CD4-positive, alpha-beta memory T cell (primary cell): Measurements from ENCODE around the gene NELL1. TPM values are rescaled to one million over a fixed set of nuclear protein-coding genes. Genes with fewer than 3 reads are reported as not detected.

Source experiments
- CTCF ChIA-PET: fragments of 350-600 bp; sonication (Branson Sonifier 250); formaldehyde crosslinking; loops from one replicate; lab custom pipeline; 2021; ENCODE audit warnings: inconsistent platforms; ENCODE audit not compliant: partially characterized antibody; lab: Charles Lee
- POLR2A ChIA-PET: fragments of 350-600 bp; sonication (Branson Sonifier 250); formaldehyde crosslinking; loops from one replicate; lab custom pipeline; 2021; ENCODE audit not compliant: partially characterized antibody; lab: Charles Lee
- DNase-seq, 5 donors: peaks; one replicate each; pipeline versions ENCODE4 v3.0.0 to v3.0.0-alpha.2; 2020 to 2022; ENCODE audit warnings: mixed read lengths in 1 of 5
- H3K27ac ChIP-seq: one replicate; pipeline ENCODE4 v1.7.0; 2013; ENCODE audit warnings: low read depth, low read length
- H3K27me3 ChIP-seq: 2 replicates; pipeline ENCODE4 v1.7.0; 2013; ENCODE audit warnings: mild to moderate bottlenecking, low read length, moderate library complexity; ENCODE audit not compliant: insufficient read depth
- H3K36me3 ChIP-seq: 2 replicates; pipeline ENCODE4 v1.7.0; 2013; ENCODE audit warnings: mild to moderate bottlenecking, low read length, moderate library complexity; ENCODE audit not compliant: insufficient read depth
- H3K4me1 ChIP-seq: 2 replicates; pipeline ENCODE4 v1.7.0; 2013; ENCODE audit warnings: mild to moderate bottlenecking, low read length, moderate library complexity; ENCODE audit not compliant: insufficient read depth
- H3K4me3 ChIP-seq, 2 donors: one replicate each; pipeline ENCODE4 v1.7.0; 2013; ENCODE audit warnings: low read length in 2 of 2, mild to moderate bottlenecking in 1 of 2
- H3K9me3 ChIP-seq, 2 donors: one replicate each; pipeline ENCODE4 v1.7.0; 2013; ENCODE audit warnings: low read length in 2 of 2, control low read depth in 1 of 2; ENCODE audit not compliant: control insufficient read depth in 1 of 2
- H3K27ac Mint-ChIP-seq, 7 donors: one replicate each; pipeline ENCODE4 v1.8.0; 2020 to 2021; ENCODE audit warnings: mixed read lengths in 7 of 7, mild to moderate bottlenecking in 6 of 7, inconsistent platforms in 3 of 7, moderate library complexity in 3 of 7
- H3K27me3 Mint-ChIP-seq, 2 donors: one replicate each; pipeline ENCODE4 v1.8.0; 2020 to 2021; ENCODE audit warnings: mixed read lengths in 2 of 2
- H3K36me3 Mint-ChIP-seq, 2 donors: one replicate each; pipeline ENCODE4 v1.8.0; 2020 to 2021; ENCODE audit warnings: mixed read lengths in 2 of 2, inconsistent platforms in 1 of 2, mild to moderate bottlenecking in 1 of 2
- H3K4me1 Mint-ChIP-seq, 4 donors: one replicate each; pipeline ENCODE4 v1.8.0; 2020 to 2021; ENCODE audit warnings: mixed read lengths in 4 of 4, mild to moderate bottlenecking in 1 of 4
- H3K4me3 Mint-ChIP-seq, 8 donors: one replicate each; pipeline ENCODE4 v1.8.0; 2020 to 2021; ENCODE audit warnings: mixed read lengths in 8 of 8, mild to moderate bottlenecking in 7 of 8, moderate library complexity in 6 of 8, inconsistent platforms in 3 of 8
- H3K9me3 Mint-ChIP-seq, 8 donors: one replicate each; pipeline ENCODE4 v1.8.0; 2020 to 2021; ENCODE audit warnings: mixed read lengths in 8 of 8, mild to moderate bottlenecking in 5 of 8, inconsistent platforms in 3 of 8, moderate library complexity in 1 of 8
- intact Hi-C: fragments of 100-400 bp; cut with micrococcal nuclease; formaldehyde crosslinking; loops from one replicate; pipeline ENCODE4 v1.15.1; 2023
- polyA plus RNA-seq, 2 donors: library from polyadenylated mRNA; unstranded; fragments of 300-500 nt; fragmentation: Illumina TruSeq; gene quantifications; one replicate each; pipeline ENCODE4 v1.2.3, GENCODE V29; 2021
- total RNA-seq, 2 experiments: library from RNA; stranded (reverse); gene quantifications; one replicate each; pipeline ENCODE4 v1.2.3, GENCODE V29; 2021

Gene NELL1
- total and polyA plus RNA-seq, 4 experiments from 2014 or later: not detected

GRCh38 chr11:20881328-20882079 is 212.1 kb downstream of the NELL1 start:
- H3K27ac Mint-ChIP-seq: no peak overlapping the region
- H3K36me3 ChIP-seq: no peaks in the 10 kb centered on the region

GRCh38 chr11:20887137-20887536 is 217.8 kb downstream of the NELL1 start:
- H3K27me3 ChIP-seq: no peaks in the 10 kb centered on the region
- Mint-ChIP-seq H3K27ac (no peak overlapping the region), H3K9me3 (peaks cover 0 to 11% (median 2%) of the 10 kb centered on the region in 8 donors), H3K27me3 (no peaks in the 10 kb centered on the region), H3K4me3 (no peak overlapping the region), H3K4me1 (no peaks in the 10 kb centered on the region), H3K36me3 (no peaks in the 10 kb centered on the region)
- H3K27ac ChIP-seq: no peak overlapping the region
- intact Hi-C loops: no loop called here
- H3K9me3 ChIP-seq: no peaks in the 10 kb centered on the region
- no peaks in the 10 kb centered on the region for H3K4me1 ChIP-seq
- DNase-seq: no peak
- POLR2A ChIA-PET: interaction anchor here (0.6 kb wide), 1 partner anchor 148 kb away, joined by 3 read pairs; no protein-coding TSS in a partner anchor
- CTCF ChIA-PET: no interaction called here
- no peaks in the 10 kb centered on the region for H3K36me3 ChIP-seq
- no peak overlapping the region for H3K4me3 ChIP-seq

More at GRCh38 chr11:20881328-20882079, 212.1 kb downstream of the NELL1 start:
- Histone ChIP-seq H3K4me3 (no peak overlapping the region), H3K27ac (no peak overlapping the region), H3K4me1 (no peaks in the 10 kb centered on the region), H3K9me3 (no peaks in the 10 kb centered on the region), H3K27me3 (no peaks in the 10 kb centered on the region)
- Mint-ChIP-seq H3K36me3 (no peaks in the 10 kb centered on the region), H3K4me3 (no peak overlapping the region), H3K4me1 (no peaks in the 10 kb centered on the region), H3K9me3 (peaks cover 0 to 5% (median 2%) of the 10 kb centered on the region in 8 donors), H3K27me3 (no peaks in the 10 kb centered on the region)
- ChIA-PET POLR2A (no interaction called here), CTCF (interaction anchor here (1.2 kb wide), 1 partner anchor 13 kb away, joined by 3 read pairs; no protein-coding TSS in a partner anchor)
- intact Hi-C loops: no loop called here
- DNase-seq: no peak

DNA sequence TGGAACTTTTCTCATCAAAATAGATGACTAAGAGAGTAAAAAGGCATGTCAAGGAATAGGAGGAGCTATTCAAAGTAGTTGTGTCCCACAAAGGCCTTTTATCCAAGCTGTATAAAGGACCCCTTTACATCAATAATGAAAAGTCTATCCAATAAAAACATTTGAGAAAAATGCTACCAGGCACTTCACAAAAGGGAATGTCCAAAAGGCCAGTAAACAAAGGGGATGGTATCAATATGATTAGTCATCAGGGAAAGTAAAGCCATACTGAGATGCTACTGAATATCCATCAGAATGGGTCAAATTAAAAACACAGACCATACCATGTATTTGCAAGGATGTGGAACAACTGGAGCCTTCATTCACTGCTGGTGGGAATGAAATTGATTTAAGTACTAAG is 224.9 kb downstream of the NELL1 start:
- Mint-ChIP-seq H3K4me1 (no peaks in the 10 kb centered on the region), H3K36me3 (no peaks in the 10 kb centered on the region), H3K27me3 (no peaks in the 10 kb centered on the region), H3K9me3 (peaks cover 2 to 16% (median 9%) of the 10 kb centered on the region in 8 donors), H3K27ac (no peak overlapping the region), H3K4me3 (no peak overlapping the region)
- no peak overlapping the region for H3K27ac ChIP-seq
- ChIA-PET CTCF (no interaction called here), POLR2A (no interaction called here)
- no peaks in the 10 kb centered on the region for H3K9me3 ChIP-seq
- H3K36me3 ChIP-seq: no peaks in the 10 kb centered on the region
- intact Hi-C loops: no loop called here
- no peak for DNase-seq
- no peak overlapping the region for H3K4me3 ChIP-seq
- H3K4me1 ChIP-seq: no peaks in the 10 kb centered on the region
- no peaks in the 10 kb centered on the region for H3K27me3 ChIP-seq

DNA sequence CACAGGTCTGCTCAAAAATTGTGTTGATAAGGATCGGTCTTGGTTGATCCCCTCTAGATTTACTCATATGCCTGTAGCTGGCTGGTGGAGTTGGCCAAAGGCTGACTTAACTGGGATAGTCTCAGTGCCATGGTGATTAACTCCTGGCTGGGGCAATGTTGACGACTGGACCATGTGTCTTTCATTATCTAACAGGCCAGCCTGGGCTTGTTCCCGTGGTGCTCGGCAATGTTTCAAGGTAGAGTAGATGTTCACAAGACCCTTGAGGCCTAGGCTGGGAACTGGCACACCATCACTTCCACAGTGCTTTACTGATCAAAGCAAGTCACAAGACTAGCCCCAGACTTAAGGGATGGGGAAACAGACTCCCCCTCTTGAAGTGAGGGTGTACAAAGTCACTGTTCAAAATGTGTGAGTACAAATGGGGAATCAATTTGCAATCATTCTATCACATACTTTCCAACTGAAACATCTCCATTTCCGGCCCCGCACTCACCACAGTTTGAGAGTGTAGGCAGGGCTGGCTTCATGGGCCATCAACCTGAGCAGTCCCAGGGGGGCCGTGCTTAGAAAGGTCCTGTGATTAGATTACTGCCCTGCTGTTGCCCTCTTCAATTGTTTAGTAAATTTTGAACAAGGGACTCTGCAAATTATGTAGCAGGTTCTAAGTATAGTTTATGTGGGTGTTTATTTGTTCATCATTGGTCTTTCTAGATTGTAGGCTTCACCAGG is 240.8 kb downstream of the NELL1 start:
- Mint-ChIP-seq H3K36me3 (no peaks in the 10 kb centered on the region), H3K4me1 (no peaks in the 10 kb centered on the region), H3K4me3 (no peak overlapping the region), H3K27me3 (no peaks in the 10 kb centered on the region), H3K27ac (no peak overlapping the region), H3K9me3 (peaks cover 0 to 8% (median 6%) of the 10 kb centered on the region in 8 donors)
- no peaks in the 10 kb centered on the region for H3K9me3 ChIP-seq
- DNase-seq: no peak
- no peak overlapping the region for H3K4me3 ChIP-seq
- no peaks in the 10 kb centered on the region for H3K36me3 ChIP-seq
- ChIA-PET POLR2A (no interaction called here), CTCF (interaction anchor here (1.6 kb wide), 1 partner anchor 11 kb away, joined by 4 read pairs; no protein-coding TSS in a partner anchor)
- no peak overlapping the region for H3K27ac ChIP-seq
- H3K27me3 ChIP-seq: no peaks in the 10 kb centered on the region
- intact Hi-C loops: no loop called here
- no peaks in the 10 kb centered on the region for H3K4me1 ChIP-seq

DNA sequence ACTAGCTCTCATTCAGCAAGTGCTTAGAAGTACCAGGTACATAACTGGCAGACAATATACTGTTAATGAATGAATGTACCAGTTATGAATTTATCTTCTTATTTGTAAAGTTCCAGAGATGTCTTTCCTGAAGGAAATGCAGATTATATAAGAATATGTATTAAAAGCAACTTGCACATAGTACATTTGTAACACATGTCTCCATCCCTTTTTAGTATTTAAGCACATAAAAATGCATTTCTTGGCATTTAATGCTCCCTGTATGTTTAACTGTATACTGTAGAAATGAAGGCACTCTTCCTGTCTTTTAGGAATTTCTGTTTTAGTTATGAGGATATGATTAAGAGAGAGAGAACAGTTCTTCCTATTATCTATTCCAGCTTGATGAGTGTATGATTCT is 241.3 kb downstream of the NELL1 start:
- ChIA-PET POLR2A (no interaction called here), CTCF (interaction anchor here (1.6 kb wide), 1 partner anchor 11 kb away, joined by 4 read pairs; no protein-coding TSS in a partner anchor)
- Histone ChIP-seq H3K4me1 (no peaks in the 10 kb centered on the region), H3K9me3 (no peaks in the 10 kb centered on the region), H3K27me3 (no peaks in the 10 kb centered on the region), H3K36me3 (no peaks in the 10 kb centered on the region), H3K4me3 (no peak overlapping the region), H3K27ac (no peak overlapping the region)
- no peak overlapping the region for H3K27ac Mint-ChIP-seq
- peaks cover 0 to 7% (median 5%) of the 10 kb centered on the region in 8 donors for H3K9me3 Mint-ChIP-seq
- H3K36me3 Mint-ChIP-seq: no peaks in the 10 kb centered on the region
- intact Hi-C loops: no loop called here
- no peak for DNase-seq
- H3K4me1 Mint-ChIP-seq: no peaks in the 10 kb centered on the region
- no peak overlapping the region for H3K4me3 Mint-ChIP-seq
- H3K27me3 Mint-ChIP-seq: no peaks in the 10 kb centered on the region

GRCh38 chr11:20912065-20912821 is 242.9 kb downstream of the NELL1 start:
- ChIA-PET POLR2A (interaction anchor here (0.9 kb wide), 1 partner anchor 15 kb away, joined by 3 read pairs; no protein-coding TSS in a partner anchor), CTCF (no interaction called here)
- Histone ChIP-seq H3K4me3 (no peak overlapping the region), H3K36me3 (no peaks in the 10 kb centered on the region), H3K4me1 (no peaks in the 10 kb centered on the region), H3K9me3 (no peaks in the 10 kb centered on the region), H3K27me3 (no peaks in the 10 kb centered on the region), H3K27ac (no peak overlapping the region)
- no peaks in the 10 kb centered on the region for H3K36me3 Mint-ChIP-seq
- peaks cover 0 to 7% (median 1%) of the 10 kb centered on the region in 8 donors for H3K9me3 Mint-ChIP-seq
- no peak overlapping the region for H3K4me3 Mint-ChIP-seq
- H3K4me1 Mint-ChIP-seq: no peaks in the 10 kb centered on the region
- intact Hi-C loops: no loop called here
- no peaks in the 10 kb centered on the region for H3K27me3 Mint-ChIP-seq
- no peak for DNase-seq
- no peak overlapping the region for H3K27ac Mint-ChIP-seq
